Activated CD4-positive, alpha-beta T cell treated with anti-CD3 and anti-CD28 coated beads for 24 hours (primary cell): ENCODE results near the gene IL11RA.
A peak's percentile ranks its signal among the peaks of the same experiment; 100 is the strongest.

Source experiments
- DNase-seq, 2 donors: peaks; one replicate each; pipeline ENCODE4 v3.0.0-alpha.2; 2020; ENCODE audit warnings: low read depth in 2 of 2

Gene IL11RA

GRCh38 chr9:34686231-34686630, 34.2 kb downstream of the IL11RA start:
- no peak for DNase-seq

GRCh38 chr9:34686732-34687131, 34.7 kb downstream of the IL11RA start:
- DNase-seq, result no peak

- DNase-seq, result no peak
Measured at GRCh38 chr9:34687276-34688030, 35.5 kb downstream of the IL11RA start.

- no peak for DNase-seq
Measured at GRCh38 chr9:34688329-34689115, 36.5 kb downstream of the IL11RA start.

GRCh38 chr9:34689116-34689470, 37.1 kb downstream of the IL11RA start:
- no peak for DNase-seq

GRCh38 chr9:34689512-34689911, 37.5 kb downstream of the IL11RA start:
- no peak for DNase-seq

- DNase-seq, result no peak
Measured at GRCh38 chr9:34690983-34691935, 39.3 kb downstream of the IL11RA start, which contains the start of gene CCL19. TSS of gene CCL19 (minus strand) at chr9:34691276. CDS start at chr9:34691139, 137 bp downstream.

GRCh38 chr9:34691936-34692315, 39.9 kb downstream of the IL11RA start:
- DNase-seq, result no peak

GRCh38 chr9:34693560-34693959, 41.6 kb downstream of the IL11RA start:
- DNase-seq, result no peak

GRCh38 chr9:34694811-34695210, 42.8 kb downstream of the IL11RA start:
- no peak for DNase-seq

GRCh38 chr9:34701023-34701768, 49.2 kb downstream of the IL11RA start:
- DNase-seq, result peak; percentile 68 to 79

GRCh38 chr9:34701769-34702736, 50.1 kb downstream of the IL11RA start:
- DNase-seq, result peak; percentile 76 to 87

GRCh38 chr9:34707130-34707529, 55.1 kb downstream of the IL11RA start:
- DNase-seq, result no peak

GRCh38 chr9:34709196-34709978, 57.4 kb downstream of the IL11RA start:
- no peak for DNase-seq

GRCh38 chr9:34710023-34710422, 58.0 kb downstream of the IL11RA start, which contains the start of gene CCL21:
TSS of gene CCL21 (minus strand) at chr9:34710136. CDS start at chr9:34710066, 70 bp downstream.
- no peak for DNase-seq
